Stromal cell of bone marrow (primary cell): Measurements from ENCODE around the gene CHCHD6.

Source experiments
- DNase-seq: peaks from one replicate; pipeline ENCODE4 v3.0.0-alpha.2; 2012; ENCODE audit warnings: low read depth

CHCHD6 gene

GRCh38 chr3:126704494-126705214, 614 bp downstream of the CHCHD6 start:
- DNase-seq = no peak

- DNase-seq = no peak
These were observed 2.6 kb downstream of the CHCHD6 start for GRCh38 chr3:126706631-126707030.

DNA sequence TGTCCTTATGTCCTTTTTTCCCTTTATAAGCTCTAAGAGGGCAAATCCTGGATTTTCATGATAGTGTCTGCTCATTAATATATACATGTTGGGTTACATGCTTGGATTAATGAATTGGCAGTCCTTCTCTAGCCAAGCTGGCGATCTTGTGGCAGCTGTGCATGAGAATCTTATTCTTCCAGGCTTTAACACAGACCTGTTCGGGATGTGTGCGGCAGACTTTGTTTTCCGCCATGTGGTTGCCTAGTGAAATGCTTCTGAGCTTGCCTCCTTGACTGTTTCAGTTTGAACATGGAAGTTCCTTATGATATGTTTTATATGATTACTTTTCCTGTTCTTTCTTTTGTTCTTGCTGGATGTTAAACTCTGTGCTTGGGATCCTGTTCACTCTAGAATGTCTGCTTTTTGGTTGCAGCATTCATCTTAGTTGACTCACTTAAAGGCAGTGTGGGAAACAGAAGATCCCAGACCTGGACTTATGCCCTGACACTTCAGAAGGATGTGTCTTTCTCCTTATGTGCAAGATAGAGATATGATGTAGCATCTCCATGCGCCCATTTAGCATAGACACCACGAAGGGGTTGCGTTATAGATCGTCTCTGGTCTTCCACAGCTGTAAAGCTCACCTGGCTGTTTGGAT, 7.2 kb downstream of the CHCHD6 start:
- peak; percentile 19 for DNase-seq

GRCh38 chr3:126713199-126713598, 9.2 kb downstream of the CHCHD6 start:
- no peak for DNase-seq

- no peak for DNase-seq
These were observed 10.3 kb downstream of the CHCHD6 start for GRCh38 chr3:126714276-126714900.

DNA sequence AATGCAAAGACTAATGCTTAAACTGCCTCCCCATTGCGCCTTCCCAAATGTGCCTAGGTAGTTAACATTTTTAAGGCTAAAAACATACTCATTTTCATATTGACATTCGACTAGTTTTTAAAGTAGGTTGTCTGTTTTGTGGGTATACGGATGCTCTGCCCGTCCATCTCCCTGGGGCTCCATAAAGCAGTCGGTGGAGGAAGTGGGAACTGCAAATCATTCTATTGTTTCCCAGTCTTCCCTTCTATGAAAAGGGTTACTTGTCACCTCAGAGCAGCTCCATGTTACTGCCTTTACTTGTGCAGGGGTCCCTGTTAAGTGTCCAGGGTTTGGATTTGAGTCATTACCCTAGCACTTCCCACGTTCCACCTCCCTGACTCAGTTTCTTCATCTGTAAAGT, 10.9 kb downstream of the CHCHD6 start:
- DNase-seq = no peak

GRCh38 chr3:126715432-126715831, 11.4 kb downstream of the CHCHD6 start:
- DNase-seq = no peak

DNA sequence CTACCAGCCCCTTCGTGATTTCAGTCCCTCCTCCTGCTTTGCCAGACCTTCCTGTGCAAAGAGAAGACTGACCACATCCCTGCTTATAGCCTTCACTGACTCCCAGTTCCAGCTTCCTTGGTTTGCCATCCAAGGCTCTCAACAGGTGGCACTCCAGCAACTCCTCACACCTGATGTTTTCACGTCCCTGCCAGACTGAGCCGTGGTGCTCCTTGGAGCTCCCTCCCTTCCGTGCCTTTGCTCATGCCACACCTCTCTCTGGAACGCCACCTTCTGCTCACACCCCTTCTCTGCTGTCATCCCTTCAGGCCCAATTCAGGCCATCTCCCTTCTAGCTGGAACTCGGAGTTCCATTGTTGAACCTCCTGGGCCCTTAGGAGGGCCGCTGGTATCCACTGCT, 12.0 kb downstream of the CHCHD6 start:
- no peak for DNase-seq

- no peak for DNase-seq
These were observed 14.8 kb downstream of the CHCHD6 start for GRCh38 chr3:126718561-126719445.

DNA sequence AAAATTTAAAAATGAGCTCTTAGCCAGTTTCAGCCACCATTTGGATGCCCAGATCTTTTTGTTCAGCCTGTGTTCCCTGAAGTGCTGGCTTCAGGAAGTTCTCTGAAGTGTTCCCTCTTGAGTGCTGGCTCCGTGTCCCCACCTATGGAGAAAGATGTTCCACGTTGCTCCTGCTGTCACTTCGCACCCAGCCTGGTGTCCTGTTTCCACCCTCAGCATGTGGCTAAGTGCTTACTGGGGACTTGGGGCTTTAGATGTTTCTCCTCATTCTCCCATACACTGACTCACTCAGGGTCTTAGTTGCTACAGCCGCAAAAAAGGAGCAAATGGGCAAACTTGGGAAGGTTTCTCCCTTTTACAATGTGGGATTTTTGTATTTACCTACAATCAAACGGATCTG, 16.6 kb downstream of the CHCHD6 start:
- DNase-seq = no peak

DNA sequence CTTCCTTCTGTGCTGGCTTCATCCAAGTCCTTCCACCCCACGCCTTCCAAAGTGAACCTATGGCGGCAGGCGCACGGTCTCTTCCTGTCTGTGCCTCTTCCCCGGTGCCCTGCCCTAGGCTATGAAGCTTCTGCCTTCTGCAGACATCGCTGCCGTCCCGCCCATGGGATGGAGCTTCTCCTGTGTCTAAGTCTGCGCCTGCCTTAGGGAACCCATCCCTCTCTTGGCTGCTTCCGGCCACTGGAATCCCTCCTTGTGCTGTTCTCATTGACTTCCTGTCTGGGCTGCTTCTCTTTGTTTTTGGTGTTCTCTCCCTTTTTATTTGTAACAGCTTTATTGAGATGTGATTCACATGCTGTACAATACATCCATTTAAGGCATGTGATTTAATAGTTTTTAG, 17.2 kb downstream of the CHCHD6 start:
- no peak for DNase-seq

GRCh38 chr3:126723237-126723636, 19.2 kb downstream of the CHCHD6 start:
- DNase-seq = no peak

DNA sequence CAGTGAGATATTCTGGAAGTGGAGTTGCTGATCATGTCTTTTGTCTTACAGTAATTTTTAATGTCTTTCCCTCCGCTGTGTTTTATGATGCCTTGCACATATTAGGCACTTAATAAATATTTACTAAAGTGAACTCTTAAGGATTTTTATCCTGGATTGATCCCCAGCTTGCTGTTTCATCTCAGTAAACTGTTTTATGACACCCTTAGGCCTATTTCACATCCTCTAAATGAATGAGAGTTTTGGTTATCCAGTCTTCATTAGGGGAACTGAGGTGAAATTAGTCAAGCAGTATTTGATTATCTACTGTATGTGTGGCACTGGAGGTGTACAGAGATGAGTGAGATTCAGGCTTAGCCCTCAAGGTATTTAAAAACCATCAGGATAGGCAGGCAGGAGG, 19.8 kb downstream of the CHCHD6 start:
- no peak for DNase-seq

DNA sequence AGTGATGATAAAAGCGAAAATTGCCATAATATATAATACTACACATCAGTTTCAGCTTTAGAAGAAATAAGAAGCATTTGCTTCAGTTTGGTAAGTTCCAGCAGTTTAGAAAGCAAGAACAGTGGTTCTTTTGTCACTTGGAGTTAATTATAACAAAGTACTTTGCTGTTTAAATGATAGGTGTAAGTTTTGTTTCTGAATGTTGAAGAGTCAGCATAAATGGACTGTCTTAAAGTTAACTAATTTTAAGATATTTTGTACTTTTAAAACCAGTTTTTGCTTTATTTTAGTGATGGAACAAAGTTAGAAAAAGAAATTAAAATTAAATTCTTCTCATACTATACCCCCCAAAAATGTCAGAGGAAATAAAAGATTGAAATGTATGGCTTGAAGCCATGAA, 24.6 kb downstream of the CHCHD6 start:
- no peak for DNase-seq

GRCh38 chr3:126730376-126730775, 26.3 kb downstream of the CHCHD6 start:
- DNase-seq = no peak

DNA sequence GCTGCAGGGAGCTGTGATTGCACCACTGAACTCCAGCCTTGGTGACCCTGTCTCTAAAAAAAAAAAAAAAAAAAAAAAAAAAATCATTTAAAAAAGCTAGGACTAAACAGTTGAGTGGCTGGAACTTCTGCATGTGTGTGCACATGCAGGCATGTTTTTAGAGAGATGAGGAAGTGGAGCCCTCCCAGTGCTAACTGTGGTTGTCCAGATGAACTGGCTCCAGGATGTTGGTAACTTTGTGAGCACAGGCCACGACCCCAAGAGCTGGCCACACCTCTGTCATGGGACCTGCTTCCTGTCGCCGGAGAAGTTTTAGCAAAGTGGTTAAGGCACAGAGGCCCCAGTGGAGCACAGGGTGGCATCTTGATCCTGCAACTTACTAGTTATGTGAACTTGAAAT, 27.0 kb downstream of the CHCHD6 start:
- no peak for DNase-seq

DNA sequence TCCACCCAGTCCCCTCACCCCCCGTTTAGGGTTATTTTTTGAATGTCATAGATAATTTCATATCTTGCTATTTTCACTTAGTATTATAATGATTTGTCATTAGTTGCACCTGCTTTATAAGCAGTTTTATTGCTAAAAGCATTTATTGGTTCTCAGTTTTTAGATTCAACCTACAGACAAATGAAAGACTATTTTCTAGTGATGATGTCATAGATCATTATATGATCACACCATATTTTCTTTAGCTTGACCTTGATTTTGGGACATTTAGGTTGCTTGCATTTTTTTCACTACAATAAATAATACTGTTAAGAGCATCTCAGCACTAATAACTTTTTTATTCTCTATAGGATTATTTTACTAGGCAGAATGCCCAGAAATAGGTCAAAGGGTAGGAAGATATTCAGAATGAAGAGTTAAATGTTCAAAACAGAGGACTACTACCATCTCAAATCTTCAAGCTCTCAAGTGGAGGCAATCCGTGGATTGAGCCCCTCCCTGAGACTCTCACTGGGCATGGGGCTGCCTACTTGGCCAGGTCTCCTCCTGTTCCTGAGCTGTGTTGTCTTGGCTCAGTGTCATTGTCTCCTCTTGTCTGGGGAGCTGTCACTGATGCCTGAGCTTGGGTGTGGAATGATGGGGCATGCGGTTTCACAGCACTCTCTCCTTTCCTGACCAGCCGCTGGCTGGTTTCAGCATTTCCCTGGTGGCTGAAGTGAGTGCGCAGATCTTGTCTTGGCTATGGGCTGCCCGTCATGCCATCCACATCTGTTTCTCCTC, 28.4 kb downstream of the CHCHD6 start:
- DNase-seq = no peak

GRCh38 chr3:126733061-126733430, 29.0 kb downstream of the CHCHD6 start:
- DNase-seq = no peak

DNA sequence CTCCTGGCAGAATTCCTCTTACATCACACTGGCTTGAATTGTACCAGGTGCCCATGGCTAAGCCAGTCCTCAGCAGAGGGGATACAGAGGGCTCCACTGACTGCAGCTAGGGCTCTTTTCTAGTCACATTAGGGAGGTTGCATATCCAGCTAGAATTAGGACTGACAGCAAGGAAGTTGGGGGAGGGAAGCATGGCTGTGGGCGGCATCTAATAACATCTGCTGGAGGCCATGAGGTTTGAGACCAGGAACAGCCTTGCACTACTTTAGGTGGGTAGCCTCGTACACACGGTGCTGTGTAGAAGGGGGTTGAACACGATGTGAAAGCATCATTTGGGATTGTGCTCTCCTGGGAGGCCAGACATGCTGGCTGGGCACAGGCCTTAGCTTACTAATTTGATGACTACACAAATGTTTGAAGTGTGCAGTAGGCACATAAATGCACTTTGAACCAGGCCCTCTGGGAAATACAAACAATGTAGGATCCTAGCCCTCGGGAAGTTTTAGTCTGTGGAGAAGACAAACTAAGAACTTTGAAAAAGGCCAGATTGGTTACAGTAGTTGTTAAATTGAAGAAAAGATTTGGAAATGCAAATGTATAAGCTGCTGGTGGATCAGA, 30.2 kb downstream of the CHCHD6 start:
- DNase-seq = no peak

GRCh38 chr3:126737527-126737926, 33.5 kb downstream of the CHCHD6 start:
- no peak for DNase-seq

GRCh38 chr3:126742057-126742456, 38.0 kb downstream of the CHCHD6 start:
- no peak for DNase-seq
